ENCODE measurements around the gene PIK3CA.

DNA sequence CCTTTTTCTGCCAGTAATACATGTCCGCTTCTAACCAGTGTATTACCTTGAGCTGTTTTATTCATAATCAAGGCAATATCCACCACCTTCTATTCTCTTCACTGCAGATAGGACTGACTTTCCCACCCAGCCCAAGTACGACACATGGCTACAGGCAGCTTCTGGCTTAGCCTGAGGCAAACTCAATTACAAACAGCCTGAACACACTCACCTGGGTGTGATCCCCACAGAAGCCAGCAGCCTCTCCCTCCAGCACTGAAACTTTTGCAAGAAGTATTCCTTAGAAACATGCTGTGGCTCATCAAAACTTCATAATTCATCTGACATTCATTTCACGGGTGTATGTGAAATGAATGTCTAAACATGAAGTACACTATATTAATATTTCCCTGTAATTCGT, 116.3 kb downstream of the PIK3CA start:
- TF ChIP-seq CTCF (IDR thresholded peaks at IDR 0.05) (no peak), EP300 (IDR thresholded peaks at IDR 0.05) (no peak), POLR2AphosphoS5 (IDR thresholded peaks at IDR 0.05) (no peak), POLR2A (IDR thresholded peaks at IDR 0.05; ENCODE audit: low read depth) (no peak)
